Measurements from ENCODE around the gene ERF.

Gene ERF

DNA sequence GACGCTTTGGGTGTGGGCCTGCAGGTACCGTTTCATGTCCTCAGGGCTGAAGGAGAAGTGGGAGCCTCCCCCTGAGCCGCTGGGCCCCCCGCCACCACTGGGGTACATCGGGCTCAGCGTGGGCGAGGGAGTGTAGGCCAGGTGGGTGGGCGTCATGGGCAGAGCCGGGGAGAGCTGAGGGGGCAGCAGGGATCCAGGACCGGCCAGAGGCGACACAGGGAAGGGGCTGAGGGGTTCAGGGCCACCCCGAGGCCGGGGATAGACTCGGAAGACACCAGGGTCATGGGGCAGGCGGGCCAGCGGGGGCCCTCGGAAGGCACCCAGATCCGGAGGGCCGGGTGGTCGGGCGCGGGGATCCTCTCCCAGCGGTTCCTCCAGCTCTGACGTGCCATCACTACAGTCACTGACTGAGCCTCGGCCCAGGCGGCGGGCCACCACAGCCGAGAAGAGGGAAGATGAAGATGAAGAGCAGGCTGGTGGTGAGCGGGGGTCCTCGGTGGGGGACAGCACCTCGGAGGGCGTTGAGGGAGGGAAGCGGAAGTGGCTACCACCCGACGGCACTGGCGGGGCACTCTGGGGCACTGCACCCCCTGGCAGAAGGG is 5.7 kb downstream of the ERF start:
- H3K36me3 ChIP-seq (replicated peaks): peaks cover 22% of the 10 kb centered on the region
- H3K27me3 ChIP-seq (replicated peaks): no peaks in the 10 kb centered on the region
- no peak overlapping the region for H3K27ac ChIP-seq
- no peak overlapping the region for H3K4me3 ChIP-seq (ENCODE audit: low read depth, low read length)
- TF ChIP-seq, protein P1, sequence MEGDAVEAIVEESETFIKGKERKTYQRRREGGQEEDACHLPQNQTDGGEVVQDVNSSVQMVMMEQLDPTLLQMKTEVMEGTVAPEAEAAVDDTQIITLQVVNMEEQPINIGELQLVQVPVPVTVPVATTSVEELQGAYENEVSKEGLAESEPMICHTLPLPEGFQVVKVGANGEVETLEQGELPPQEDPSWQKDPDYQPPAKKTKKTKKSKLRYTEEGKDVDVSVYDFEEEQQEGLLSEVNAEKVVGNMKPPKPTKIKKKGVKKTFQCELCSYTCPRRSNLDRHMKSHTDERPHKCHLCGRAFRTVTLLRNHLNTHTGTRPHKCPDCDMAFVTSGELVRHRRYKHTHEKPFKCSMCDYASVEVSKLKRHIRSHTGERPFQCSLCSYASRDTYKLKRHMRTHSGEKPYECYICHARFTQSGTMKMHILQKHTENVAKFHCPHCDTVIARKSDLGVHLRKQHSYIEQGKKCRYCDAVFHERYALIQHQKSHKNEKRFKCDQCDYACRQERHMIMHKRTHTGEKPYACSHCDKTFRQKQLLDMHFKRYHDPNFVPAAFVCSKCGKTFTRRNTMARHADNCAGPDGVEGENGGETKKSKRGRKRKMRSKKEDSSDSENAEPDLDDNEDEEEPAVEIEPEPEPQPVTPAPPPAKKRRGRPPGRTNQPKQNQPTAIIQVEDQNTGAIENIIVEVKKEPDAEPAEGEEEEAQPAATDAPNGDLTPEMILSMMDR (IDR thresholded peaks at IDR 0.05; ENCODE audit: low read depth, low read length, missing control alignments): no peak
- DNase-seq: no peak
- in situ Hi-C loops (cut with HindIII; ENCODE audit: low pct_ligation_motif_present, low sequenced_read_pairs): no loop called here

DNA sequence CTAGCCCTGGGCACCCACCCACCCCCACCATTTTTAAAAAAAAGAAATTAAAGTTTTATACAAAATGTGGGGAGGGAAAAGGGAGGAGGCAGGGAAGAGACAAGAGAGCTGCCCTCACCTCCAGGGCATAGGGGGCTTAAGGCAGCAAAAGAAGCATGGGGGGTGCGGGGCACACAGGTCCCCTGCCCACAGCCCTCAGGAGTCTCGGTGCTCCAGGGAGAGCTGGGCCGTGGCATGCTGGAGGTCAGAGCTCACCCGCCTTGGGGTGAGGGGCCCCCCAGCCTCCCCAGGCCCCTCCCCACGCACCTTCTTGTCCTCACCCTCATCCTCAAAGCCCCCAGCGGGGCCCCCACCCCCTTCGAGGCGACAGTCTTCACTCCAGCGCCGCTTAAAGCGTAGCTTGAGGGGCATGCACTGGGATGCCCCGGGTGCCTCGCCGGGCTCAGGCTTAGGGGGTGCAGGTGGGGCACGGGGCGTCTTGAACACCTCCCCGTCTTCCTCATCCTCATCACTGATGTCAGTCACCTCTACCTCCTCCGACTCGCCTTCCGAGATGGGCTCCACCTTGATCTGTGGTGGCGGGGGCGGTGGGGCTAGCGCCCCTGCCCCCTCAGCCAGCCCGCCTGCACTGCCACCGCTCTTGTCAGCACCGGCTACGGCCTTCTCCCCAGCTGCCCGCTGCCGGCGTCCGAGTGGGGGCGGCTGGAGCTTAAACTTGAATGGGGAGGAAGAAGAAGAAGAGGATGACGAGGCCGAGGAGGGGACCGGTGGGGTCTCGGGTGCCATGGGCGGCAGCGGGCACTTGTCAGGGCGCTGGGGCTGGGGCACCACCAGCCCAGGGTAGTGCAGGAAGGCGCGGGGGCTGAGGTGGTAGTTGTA is 6.4 kb downstream of the ERF start:
- TF ChIP-seq, protein P1 (IDR thresholded peaks at IDR 0.05; ENCODE audit: low read depth, low read length, missing control alignments): no peak
- Histone ChIP-seq H3K4me3 (ENCODE audit: low read depth, low read length) (no peak overlapping the region), H3K27me3 (replicated peaks) (no peaks in the 10 kb centered on the region), H3K36me3 (replicated peaks) (peaks cover 22% of the 10 kb centered on the region), H3K27ac (no peak overlapping the region)
- DNase-seq: no peak
- in situ Hi-C loops (cut with HindIII; ENCODE audit: low pct_ligation_motif_present, low sequenced_read_pairs): no loop called here

DNA sequence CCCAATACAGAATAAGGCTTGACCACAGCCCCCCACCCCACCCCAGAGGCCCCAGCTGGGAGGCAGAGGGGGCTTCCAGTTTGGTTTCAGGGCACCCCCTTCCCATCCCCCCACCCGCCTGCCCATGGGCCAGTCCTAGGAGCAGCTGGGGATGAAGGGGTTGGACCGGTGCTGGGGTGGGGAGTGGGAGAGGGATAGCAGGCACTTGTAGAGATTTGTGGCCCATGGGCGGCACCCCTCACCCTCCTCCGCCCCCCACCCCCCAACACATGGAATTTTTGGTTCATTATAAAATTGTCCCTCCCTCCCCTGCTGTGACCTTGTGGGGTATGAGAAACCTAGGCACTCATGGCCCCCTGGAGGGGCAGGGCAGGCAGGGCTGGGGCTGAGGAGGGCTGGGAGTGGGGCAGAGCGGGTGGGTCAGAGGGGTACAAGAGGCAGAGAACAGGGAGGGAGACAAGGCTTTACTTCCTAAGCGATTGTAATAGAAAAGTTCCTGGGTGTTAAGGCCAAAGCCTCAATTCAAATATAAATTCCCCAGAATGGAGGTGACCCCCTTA is 7.2 kb downstream of the ERF start:
- in situ Hi-C loops (cut with HindIII; ENCODE audit: low pct_ligation_motif_present, low sequenced_read_pairs): no loop called here
- peaks cover 22% of the 10 kb centered on the region for H3K36me3 ChIP-seq (replicated peaks)
- H3K4me3 ChIP-seq (ENCODE audit: low read depth, low read length): no peak overlapping the region
- DNase-seq: no peak
- no peak overlapping the region for H3K27ac ChIP-seq
- TF ChIP-seq, protein P1 (IDR thresholded peaks at IDR 0.05; ENCODE audit: low read depth, low read length, missing control alignments): no peak
- H3K27me3 ChIP-seq (replicated peaks): no peaks in the 10 kb centered on the region

DNA sequence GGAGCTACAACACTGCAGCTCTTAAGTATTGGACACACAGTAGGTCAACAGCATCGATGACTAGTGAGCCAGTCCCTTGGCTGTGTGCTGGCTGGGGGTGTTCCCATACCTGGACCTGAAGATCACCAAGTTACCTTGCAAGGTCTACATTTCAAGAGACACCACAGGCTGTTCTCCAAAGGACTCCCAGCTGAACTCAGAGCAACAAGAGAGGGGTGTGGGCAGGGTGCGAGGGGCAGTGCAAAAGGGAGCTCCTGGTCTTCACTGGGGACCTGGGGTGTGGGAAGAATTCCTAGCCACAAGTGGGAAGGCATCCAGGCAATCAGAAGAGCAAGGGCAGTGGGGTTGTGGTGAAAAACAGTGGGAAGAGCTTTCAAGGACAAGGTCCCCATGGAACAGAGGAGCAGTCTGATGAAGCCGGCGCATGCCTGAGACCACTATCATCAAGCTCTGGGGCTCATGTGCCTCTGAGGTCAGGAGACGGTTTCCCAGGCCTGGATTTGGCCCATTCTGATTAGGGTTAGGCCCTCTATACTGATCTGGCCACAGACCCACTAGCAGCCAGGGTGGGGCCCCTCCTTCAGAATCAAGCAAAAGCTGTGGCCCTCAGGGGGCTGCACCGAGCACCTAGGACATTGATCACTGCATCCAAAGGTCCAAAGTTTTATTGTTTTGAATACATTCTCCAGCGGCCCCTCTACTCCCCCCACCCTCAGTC is 7.8 kb downstream of the ERF start:
- no peak overlapping the region for H3K4me3 ChIP-seq (ENCODE audit: low read depth, low read length)
- no peaks in the 10 kb centered on the region for H3K27me3 ChIP-seq (replicated peaks)
- H3K27ac ChIP-seq: no peak overlapping the region
- in situ Hi-C loops (cut with HindIII; ENCODE audit: low pct_ligation_motif_present, low sequenced_read_pairs): no loop called here
- TF ChIP-seq, protein P1 (IDR thresholded peaks at IDR 0.05; ENCODE audit: low read depth, low read length, missing control alignments): no peak
- H3K36me3 ChIP-seq (replicated peaks): peaks cover 22% of the 10 kb centered on the region
- no peak for DNase-seq

DNA sequence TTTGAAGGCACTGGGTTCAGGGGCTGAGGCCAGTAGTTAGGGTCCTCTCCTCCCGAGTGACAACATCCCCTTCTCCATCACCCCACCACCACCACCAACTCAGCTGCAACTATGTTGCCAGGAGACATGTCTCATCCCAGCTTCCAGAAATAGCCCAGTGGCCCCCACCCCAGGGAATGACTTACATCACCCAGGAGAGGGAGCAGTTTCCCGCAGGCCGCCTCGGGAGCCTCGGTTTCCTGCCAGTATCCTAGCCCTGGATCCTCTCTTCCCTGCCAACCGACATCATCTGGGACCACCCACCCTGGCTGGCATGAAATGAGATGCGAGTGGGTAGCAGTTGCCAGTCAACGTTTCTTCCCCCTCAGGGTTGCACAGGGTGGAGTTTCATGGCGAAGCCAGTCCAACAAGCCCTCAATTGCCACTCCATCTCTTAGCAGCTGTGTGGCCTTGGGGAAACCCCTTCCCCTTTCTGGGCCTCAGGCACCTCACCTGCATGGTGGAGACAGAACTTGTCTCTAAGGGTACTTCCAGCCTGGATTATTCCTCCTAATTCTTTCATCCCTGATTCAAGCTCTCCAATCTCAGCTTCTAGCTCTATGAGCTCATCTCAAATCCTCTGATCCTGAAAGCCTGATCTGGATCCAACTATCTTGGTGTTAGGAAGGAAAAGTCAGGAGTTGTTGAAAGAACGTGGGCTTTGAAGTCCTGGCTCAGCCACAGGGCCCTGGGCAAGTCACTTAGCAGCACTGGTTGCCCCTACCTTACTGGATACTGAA is 8.6 kb downstream of the ERF start:
- peak; percentile 77 for DNase-seq
- TF ChIP-seq, protein P1 (IDR thresholded peaks at IDR 0.05; ENCODE audit: low read depth, low read length, missing control alignments): peak; percentile 89
- H3K4me3 ChIP-seq (ENCODE audit: low read depth, low read length): no peak overlapping the region
- in situ Hi-C loops (cut with HindIII; ENCODE audit: low pct_ligation_motif_present, low sequenced_read_pairs): no loop called here
- no peaks in the 10 kb centered on the region for H3K27me3 ChIP-seq (replicated peaks)
- H3K36me3 ChIP-seq (replicated peaks): peaks cover 22% of the 10 kb centered on the region
- no peak overlapping the region for H3K27ac ChIP-seq

All from brain microvascular endothelial cell (primary cell).